Measurements from ENCODE around the gene FSTL3.
A peak's percentile ranks its signal among the peaks of the same experiment; 100 is the strongest.
"Not testable (repeated sequence)": the region's sequence is repeated elsewhere in the genome, so short reads cannot be mapped to it uniquely, and the experiment has no call there.

FSTL3 gene

GRCh38 chr19:663682-664117 lies 12.5 kb upstream of the FSTL3 start:
- ChIA-PET CTCF (interaction anchor here (1.0 to 1.9 kb wide), 7 partner anchors 16 to 202 kb away, joined by 3 to 14 read pairs (median 7); no protein-coding TSS in a partner anchor), POLR2A (interaction anchor here (0.8 to 1.5 kb wide), 3 partner anchors 12 to 17 kb away, joined by 4 to 10 read pairs (median 6); partner anchors contain the start of gene FSTL3)
- TF ChIP-seq CTCF (IDR thresholded peaks at IDR 0.05; ENCODE audit: insufficient read depth, low read length, missing control alignments), result no peak
- DNase-seq (ENCODE audit: low read depth, low spot score), result no peak
- peak overlapping the region; percentile 64 for H3K4me3 ChIP-seq (ENCODE audit: low read depth, low read length)

GRCh38 chr19:664913-665443 lies 11.2 kb upstream of the FSTL3 start:
- CTCF ChIA-PET, result interaction anchor here (0.7 to 1.3 kb wide), 3 partner anchors 14 to 72 kb away, joined by 3 to 5 read pairs (median 5); no protein-coding TSS in a partner anchor
- peak overlapping the region; percentile 45 for H3K4me3 ChIP-seq (ENCODE audit: low read depth, low read length)
- peak; percentile 92 for TF ChIP-seq CTCF (IDR thresholded peaks at IDR 0.05; ENCODE audit: insufficient read depth, low read length, missing control alignments)
- DNase-seq (ENCODE audit: low read depth, low spot score), result no peak
- POLR2A ChIA-PET, result no interaction called here

- POLR2A ChIA-PET; DNase-seq (ENCODE audit: low read depth, low spot score); H3K4me3 ChIP-seq (ENCODE audit: low read depth, low read length): not testable (repeated sequence)
- CTCF ChIA-PET, result interaction anchor here (0.8 to 3.6 kb wide), 4 partner anchors 9 to 85 kb away, joined by 3 to 22 read pairs (median 4); partner anchors contain the start of gene FSTL3
Observed at GRCh38 chr19:666985-667573, 9.1 kb upstream of the FSTL3 start.

- ChIA-PET POLR2A (interaction anchor here (0.6 to 1.0 kb wide), 2 partner anchors 8 to 10 kb away, joined by 4 read pairs; no protein-coding TSS in a partner anchor), CTCF (interaction anchor here (0.7 to 3.6 kb wide), 6 partner anchors 10 to 84 kb away, joined by 3 to 22 read pairs (median 3); no protein-coding TSS in a partner anchor)
- not testable (repeated sequence) for DNase-seq (ENCODE audit: low read depth, low spot score); H3K4me3 ChIP-seq (ENCODE audit: low read depth, low read length)
Observed at GRCh38 chr19:668675-669434, 7.3 kb upstream of the FSTL3 start.

- CTCF ChIA-PET, result interaction anchor here (1.2 to 1.4 kb wide), 2 partner anchors 67 to 312 kb away, joined by 3 read pairs; no protein-coding TSS in a partner anchor
- H3K4me3 ChIP-seq (ENCODE audit: low read depth, low read length), result no peak overlapping the region
- POLR2A ChIA-PET, result interaction anchor here (0.6 kb wide), 1 partner anchor 13 kb away, joined by 4 read pairs; no protein-coding TSS in a partner anchor
- DNase-seq (ENCODE audit: low read depth, low spot score), result no peak
- no peak for TF ChIP-seq CTCF (IDR thresholded peaks at IDR 0.05; ENCODE audit: insufficient read depth, low read length, missing control alignments)
Observed at GRCh38 chr19:670609-671075, 5.5 kb upstream of the FSTL3 start.

- CTCF ChIA-PET, result no interaction called here
- POLR2A ChIA-PET, result interaction anchor here (0.8 kb wide), 1 partner anchor 11 kb away, joined by 4 read pairs; the partner anchor contains the start of gene RNF126
- DNase-seq (ENCODE audit: low read depth, low spot score), result no peak
Observed at GRCh38 chr19:674282-675151, 1.7 kb upstream of the FSTL3 start.

More at GRCh38 chr19:674282-675151, 1.7 kb upstream of the FSTL3 start:
- TF ChIP-seq CTCF (IDR thresholded peaks at IDR 0.05; ENCODE audit: insufficient read depth, low read length, missing control alignments), result no peak
- no peak overlapping the region for H3K4me3 ChIP-seq (ENCODE audit: low read depth, low read length)
